Stimulated activated CD8-positive, alpha-beta memory T cell treated with anti-CD3 and anti-CD28 coated beads, Interleukin-15, amount 100 ng/mL, for 48 hours (primary cell): ENCODE results near the gene PPP1CB.
"Not testable (repeated sequence)": the region's sequence is repeated elsewhere in the genome, so short reads cannot be mapped to it uniquely, and the experiment has no call there.

Source experiments
- DNase-seq, 2 donors: peaks; one replicate each; pipeline ENCODE4 v3.0.0-alpha.2; 2020; ENCODE audit warnings: low read depth in 2 of 2

PPP1CB gene

DNA sequence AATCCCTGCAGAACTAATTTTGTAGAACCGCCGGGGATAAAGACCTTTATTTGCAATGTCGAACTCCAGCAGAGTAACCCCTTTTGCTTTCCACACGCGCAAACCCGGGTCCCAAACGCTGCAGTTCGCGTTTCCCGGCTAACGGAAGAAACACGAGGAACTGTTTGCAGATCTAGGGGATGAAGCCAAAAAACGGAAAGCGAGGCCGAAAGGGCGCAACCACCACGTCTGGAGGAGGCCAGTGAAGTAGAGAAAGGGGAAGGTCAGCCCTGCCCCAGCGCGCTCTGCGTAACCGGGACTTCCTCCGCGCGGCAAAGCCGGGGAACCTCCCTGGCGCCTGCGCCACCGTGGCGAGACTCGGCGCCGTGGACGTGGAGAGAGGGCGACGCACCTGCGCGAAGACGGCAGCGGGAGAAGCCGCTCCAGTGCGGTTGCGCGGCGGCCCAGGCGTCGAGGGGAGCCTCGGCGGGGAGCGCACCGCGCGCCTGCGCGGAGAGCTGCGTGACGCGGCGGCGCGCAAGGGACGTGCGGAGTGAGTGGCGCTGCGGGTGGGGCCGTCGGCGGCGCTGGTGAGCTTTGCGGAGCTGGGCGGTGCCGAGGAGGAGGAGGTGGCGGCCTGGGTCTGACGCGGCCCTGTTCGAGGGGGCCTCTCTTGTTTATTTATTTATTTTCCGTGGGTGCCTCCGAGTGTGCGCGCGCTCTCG is at the start of gene PPP1CB:
Gene PPP1CB, plus strand, starts transcription at position 579 of the 704 bp plus-strand sequence. CDS start 295 bp downstream, outside the sequence.
- peak; percentile 96 for DNase-seq

GRCh38 chr2:28702415-28702861 is 49.2 kb upstream of the PPP1CB start:
- no peak for DNase-seq

DNA sequence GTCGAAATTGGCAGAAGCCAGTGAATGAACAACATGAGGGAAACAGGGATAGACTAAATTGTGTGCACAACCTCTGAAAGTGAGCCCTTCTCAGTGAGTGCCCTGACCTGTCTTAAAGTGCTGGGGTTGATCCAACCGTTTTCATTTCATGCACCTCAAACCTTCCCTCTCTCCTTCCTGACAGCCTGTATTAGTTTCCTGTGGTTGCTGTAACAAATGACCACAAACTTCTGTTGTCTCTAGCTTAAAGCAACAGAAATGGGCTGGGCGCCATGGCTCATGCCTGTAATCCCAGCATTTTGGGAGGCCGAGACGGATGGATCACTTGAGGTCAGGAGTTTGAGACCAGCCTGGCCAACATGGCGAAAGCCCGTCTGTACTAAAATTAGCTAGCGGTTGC is 48.8 kb upstream of the PPP1CB start:
- DNase-seq, result no peak

GRCh38 chr2:28704621-28705020 is 47.0 kb upstream of the PPP1CB start:
- DNase-seq, result no peak

GRCh38 chr2:28705751-28706440 is 45.7 kb upstream of the PPP1CB start:
- DNase-seq, result no peak

DNA sequence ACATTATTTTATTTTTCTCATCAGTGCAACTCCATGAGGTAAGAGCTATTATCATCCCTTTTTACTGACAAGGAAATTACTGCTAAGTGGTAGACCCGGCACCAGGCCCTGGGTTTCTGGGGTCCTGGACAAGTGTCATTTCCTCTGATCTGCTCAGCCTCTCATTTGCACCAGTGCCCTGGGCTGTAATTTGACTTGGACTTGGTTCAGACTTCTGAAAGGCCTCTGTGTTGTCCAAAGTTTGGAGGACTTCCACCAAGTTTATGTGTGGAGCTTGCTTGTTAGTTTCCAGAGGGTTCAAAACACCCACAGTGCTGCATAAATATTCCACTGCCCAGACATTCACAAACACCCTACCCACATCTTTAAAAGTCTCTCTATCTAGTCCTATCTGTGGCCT is 44.0 kb upstream of the PPP1CB start:
- DNase-seq, result no peak

DNA sequence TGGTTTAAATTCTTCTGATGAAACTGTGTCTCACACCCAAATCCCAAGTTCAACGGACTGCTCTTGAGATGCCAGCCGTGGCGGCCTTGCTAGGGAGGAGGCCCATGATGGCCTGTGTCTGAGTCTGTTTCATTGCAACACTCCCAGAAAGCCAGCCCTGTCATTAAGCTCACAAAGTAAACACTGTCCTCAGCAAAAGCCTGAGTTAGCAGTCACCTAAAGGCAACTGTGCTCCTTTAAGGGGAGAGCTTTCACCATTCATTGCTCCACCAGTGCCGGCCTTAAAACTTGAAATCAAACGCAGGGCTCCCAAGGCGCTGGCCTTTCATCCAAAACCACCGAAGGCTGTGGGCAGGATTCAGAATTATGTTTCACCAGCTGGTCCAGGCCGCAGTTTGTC is 42.5 kb upstream of the PPP1CB start:
- DNase-seq, result no peak

- no peak for DNase-seq
Observed at GRCh38 chr2:28710545-28710944, 41.1 kb upstream of the PPP1CB start.

DNA sequence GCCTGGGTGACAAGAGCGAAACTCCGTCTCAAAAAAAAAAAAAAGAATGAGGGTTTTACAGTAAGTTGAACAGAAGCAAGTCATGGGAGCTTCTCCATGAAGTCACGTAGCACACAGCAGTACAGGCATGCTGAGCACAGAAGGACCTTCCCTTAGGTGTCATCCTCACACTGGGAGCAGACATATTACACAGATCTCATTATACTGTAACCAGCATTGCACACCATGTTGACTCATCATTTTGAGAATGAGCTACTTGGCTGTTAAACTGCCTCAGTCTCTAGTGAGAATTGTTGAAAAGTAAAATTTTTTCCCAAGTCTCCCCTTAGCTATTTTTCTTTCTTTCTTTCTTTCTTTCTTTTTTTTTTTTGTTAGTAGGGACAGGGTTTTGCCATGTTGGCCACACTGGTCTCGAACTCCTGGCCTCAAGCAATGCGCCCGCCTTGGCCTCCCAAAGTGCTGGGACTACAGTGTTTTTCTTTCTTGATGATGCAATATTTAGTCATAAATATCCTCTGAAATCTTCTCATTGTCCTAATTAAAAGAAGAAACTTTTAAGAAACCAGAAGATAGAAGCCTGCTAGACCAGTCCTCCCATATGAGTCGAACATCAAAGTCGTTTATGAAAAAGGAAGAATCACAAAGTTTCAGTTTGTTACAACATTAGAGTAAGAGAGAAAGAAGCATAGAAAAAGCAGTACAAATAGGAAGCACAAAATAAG is 37.9 kb upstream of the PPP1CB start:
- DNase-seq, result no peak

DNA sequence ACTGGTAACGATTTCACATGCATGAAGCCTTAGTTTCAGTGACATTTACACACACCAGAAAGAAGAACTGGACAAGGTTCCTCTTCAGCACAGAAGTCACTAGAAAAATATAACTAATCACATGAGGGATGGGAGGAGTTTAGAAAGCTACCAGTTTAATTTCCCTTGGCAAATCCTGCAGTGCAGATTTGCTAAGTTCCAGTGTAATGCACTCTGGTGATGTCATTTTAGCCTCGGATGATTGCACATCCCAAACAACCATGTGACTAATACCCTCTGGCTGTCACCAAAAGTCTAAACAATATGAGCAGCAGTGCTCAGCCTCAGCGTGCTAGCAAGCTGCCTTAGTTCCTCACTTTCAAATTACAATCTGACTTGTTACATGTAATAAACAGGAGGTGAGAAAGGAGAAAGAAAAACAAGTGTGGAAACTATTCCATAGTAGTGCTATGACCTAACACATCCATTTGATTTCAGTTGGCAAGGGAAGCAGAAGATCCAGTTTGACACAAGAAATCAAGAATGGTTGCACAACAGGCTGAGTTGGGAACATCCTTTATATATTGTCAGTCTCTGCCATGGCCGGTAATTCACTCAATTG is 35.3 kb upstream of the PPP1CB start:
- DNase-seq, result no peak

DNA sequence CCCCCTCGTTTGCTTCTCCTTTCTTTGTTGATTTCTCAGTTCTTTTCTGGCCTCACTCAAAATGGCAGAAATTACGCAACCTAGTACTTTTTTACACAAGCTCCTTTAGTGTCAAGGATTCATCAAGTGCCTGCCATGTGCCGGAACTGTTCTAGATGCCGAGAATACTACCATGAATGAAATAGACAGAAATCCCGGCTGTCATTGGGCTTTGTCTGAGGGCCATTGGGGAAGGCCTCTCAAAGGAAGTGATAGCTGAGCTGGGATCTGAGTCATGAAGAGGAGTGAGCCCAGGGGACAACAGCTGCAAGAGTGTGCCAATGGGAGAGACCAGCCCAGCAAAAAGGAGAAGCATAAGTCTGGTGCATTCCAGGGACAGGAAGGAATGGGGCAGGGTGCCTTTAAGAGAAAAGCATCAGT is 34.3 kb upstream of the PPP1CB start:
- no peak for DNase-seq

DNA sequence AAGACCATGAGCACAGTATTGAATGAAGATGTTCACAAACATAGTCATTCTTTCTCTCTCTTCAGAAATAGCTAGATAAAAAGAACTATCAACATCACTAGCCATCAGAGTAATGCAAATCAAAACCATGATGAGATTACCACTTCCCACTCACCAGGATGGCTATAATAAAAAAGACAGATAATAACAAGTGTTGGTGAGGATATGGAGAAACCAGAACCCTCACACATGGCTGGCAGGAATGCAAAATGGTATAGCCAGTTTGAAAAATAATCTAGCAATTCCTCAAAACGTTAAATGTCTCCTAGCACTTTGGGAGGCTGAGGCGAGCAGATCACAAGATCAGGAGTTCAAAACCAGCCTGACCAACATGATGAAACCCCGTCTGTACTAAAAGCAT is 31.3 kb upstream of the PPP1CB start:
- no peak for DNase-seq

DNA sequence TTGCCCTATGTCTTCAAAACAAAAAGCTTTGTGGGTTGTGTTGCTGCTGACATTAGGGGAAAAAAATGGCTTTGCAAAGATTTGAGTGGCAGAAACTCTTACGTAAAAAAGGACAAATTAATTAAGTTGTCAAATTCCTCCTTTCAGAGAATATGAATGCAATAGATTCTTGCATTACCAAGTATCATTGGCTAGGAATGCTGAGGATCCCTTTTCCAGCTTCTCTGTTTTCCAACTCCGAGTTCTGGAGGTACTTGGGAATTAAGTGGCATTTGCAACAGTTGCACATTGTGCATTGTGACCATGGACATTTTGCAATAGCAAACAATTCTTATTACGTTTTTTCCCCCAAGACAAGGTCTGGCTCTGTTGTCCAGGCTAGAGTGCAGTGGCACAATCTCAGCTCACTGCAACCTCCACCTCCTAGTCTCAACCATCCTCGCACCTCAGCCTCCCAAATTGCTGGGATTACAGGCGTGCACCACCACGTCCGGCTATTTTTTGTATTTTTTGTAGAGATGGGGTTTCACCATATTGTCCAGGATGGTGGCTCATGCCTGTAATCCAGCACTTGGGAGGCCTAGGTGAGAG is 29.9 kb upstream of the PPP1CB start:
- no peak for DNase-seq

DNA sequence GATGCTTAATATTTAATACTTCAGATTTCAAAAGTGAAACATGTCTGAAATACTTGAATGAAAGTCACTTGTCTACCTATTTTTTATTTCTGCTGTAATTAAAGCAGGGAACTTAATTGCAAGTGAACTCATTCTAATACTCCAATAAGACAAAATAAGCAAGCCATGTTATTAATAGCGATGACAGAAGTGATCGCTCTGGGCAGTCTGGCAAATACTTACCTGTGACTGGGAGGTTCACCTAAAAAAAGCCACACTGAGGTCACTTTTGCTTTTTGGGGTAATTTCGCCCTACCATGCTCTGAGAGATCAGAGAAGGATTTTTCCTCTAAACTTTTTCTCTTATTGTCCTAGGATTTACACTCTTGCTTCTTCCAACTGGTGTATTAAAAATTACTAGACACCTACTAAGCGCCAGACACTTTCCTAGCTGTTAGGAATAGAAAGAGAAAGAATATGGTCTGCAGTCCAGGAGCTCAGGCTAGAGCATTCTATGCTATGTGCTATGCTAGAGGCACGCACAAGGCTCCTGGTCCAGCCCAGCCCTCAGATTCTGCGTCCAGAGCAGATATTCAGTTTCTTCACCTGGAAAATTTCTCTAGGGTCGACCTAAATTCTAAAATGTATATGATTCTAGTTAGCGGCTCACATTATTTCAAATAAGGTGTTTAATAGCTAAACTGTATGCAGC is 26.5 kb upstream of the PPP1CB start:
- DNase-seq, result no peak

GRCh38 chr2:28726177-28726576 is 25.5 kb upstream of the PPP1CB start:
- DNase-seq, result no peak

- no peak for DNase-seq
Observed at GRCh38 chr2:28729698-28730097, 21.9 kb upstream of the PPP1CB start.

DNA sequence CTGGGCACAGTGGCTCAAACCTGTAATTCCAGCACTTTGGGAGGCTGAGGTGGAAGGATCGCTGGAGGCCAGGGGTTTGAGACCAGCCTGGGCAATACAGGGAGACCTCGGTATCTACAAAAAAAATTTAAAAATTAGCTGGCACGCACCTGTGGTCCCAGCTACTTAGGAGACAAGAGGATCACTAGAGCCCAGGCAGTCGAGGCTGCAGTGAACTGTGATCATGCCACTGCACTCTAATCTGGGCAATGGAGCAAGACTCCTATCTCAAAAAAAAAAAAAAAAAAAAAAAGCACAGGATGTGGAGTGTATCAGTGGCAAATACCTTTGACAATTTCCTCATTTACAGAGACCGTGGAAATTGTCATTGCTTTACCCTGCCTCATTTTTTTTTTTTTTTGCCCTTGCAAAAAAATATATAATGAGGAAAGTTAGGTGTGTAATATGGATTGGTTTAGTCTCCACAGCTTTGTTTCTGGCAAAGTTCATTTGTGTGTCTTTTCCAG is 20.9 kb upstream of the PPP1CB start:
- no peak for DNase-seq

GRCh38 chr2:28735511-28735910 is 16.1 kb upstream of the PPP1CB start:
- no peak for DNase-seq

- no peak for DNase-seq
Observed at GRCh38 chr2:28736034-28736433, 15.6 kb upstream of the PPP1CB start.

DNA sequence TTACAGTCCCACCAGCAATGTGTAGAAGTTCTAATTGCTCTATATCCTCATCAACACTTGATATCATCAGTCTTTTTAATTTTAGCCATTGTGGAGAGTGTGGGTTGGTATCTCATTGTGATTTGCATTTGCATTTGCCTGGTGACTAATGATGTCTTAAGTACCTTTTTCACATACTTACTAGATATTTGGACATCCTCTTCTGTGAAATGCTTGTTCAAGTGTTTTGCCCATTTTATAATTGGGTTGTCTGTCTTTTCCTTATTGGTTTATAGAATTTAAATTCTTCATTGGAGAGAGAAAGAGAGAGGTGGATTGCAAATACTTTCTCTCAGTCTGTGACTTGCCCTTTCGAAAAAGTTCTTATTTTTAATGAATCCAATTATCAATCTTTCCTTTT is 14.0 kb upstream of the PPP1CB start:
- DNase-seq, result no peak

DNA sequence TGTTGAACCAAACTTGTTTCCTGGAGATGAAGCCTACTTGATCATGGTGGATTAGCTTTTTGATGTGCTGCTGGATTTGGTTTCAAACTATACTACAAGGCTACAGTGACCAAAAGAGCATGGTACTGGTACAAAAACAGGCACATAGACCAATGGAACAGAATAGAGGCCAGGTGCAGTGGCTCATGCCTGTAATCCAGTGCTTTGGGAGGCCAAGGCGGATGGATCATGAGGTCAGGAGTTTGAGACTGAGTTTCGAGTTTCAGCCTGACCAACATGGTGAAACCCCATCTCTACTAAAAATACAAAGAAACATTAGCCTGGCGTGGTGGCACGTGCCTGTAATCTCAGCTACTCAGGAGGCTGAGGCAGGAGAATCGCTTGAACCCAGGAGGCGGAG is 9.0 kb upstream of the PPP1CB start:
- not testable (repeated sequence) for DNase-seq
